Esophagus muscularis mucosa (tissue), 4 donors: ENCODE data around the gene IFITM1. TPM values are rescaled to one million over a fixed set of nuclear protein-coding genes. Genes with fewer than 3 reads are reported as not detected.
"Not testable (repeated sequence)": the region's sequence is repeated elsewhere in the genome, so short reads cannot be mapped to it uniquely, and the experiment has no call there.

Source experiments
- DNase-seq: peaks from one replicate; pipeline ENCODE4 v3.0.0-alpha.2; 2017; ENCODE audit errors: extremely low spot score
- H3K27ac ChIP-seq, 4 donors: fragments of 200-600 bp; sonication (generic); replicated peaks in 1 of 4; 1 replicate in 3 of 4; 2 replicates in 1 of 4; pipeline ENCODE4 v1.5.1; 2016 to 2019; ENCODE audit warnings: mild to moderate bottlenecking in 1 of 4
- H3K27me3 ChIP-seq, 4 donors: fragments of 200-600 bp; sonication (generic); one replicate each; pipeline versions ENCODE4 v1.5.1 to v1.6.0; 2016 to 2019
- H3K36me3 ChIP-seq, 4 donors: fragments of 200-600 bp; sonication (generic); one replicate each; pipeline ENCODE4 v1.5.1; 2016 to 2019
- H3K4me1 ChIP-seq, 4 donors: fragments of 200-600 bp; sonication (generic); one replicate each; pipeline ENCODE4 v1.5.1; 2016 to 2019
- H3K4me3 ChIP-seq, 4 donors: fragments of 200-600 bp; sonication (generic); 1 replicate in 2 of 4; 2 replicates in 2 of 4; pipeline ENCODE4 v1.5.1; 2016 to 2019; ENCODE audit warnings: mild to moderate bottlenecking in 4 of 4, moderate library complexity in 1 of 4
- H3K9me3 ChIP-seq, 4 donors: fragments of 200-600 bp; sonication (generic); 1 replicate in 3 of 4; 2 replicates in 1 of 4; pipeline ENCODE4 v1.5.1; 2016 to 2019
- EP300 ChIP-seq: sonication (generic); formaldehyde crosslinking; IDR thresholded peaks from one replicate; pipeline ENCODE4 v1.6.1; 2017; ENCODE audit warnings: antibody characterized with exemption
- POLR2A ChIP-seq: fragments of 450-650 bp; IDR thresholded peaks from one replicate; pipeline ENCODE4 v1.6.1; 2017; ENCODE audit warnings: antibody characterized with exemption, moderate library complexity, mild to moderate bottlenecking, low read depth
- POLR2AphosphoS5 ChIP-seq, 2 donors: sonication (generic); formaldehyde crosslinking; IDR thresholded peaks; one replicate each; pipeline ENCODE4 v1.6.1; 2017; ENCODE audit warnings: antibody characterized with exemption in 2 of 2
- WGBS: methylation state at CpG from one replicate; pipeline ENCODE4 v1.1.5; 2018; 5-methylcytosine and 5-hydroxymethylcytosine counted together
- intact Hi-C: fragments of 100-400 bp; cut with DNase I; formaldehyde crosslinking; loops from one replicate; pipeline ENCODE4 v1.15.1; 2023
- total RNA-seq, 4 donors: library from RNA; depleted of rRNA; stranded (reverse); fragments of >200 nt; gene quantifications; one replicate each; pipeline versions ENCODE4 v1.1.0 to v1.2.1, GENCODE V29; 2016
- TF ChIP-seq, protein P1 (sequence below), 3 experiments: fragments of 200-600 bp in 2 of 3; fragments of 450-650 bp in 1 of 3; sonication (generic) in 2 of 3; IDR thresholded peaks; one replicate each; pipeline ENCODE4 v1.5.1; 2017 to 2019; ENCODE audit warnings: antibody characterized with exemption in 3 of 3, mild to moderate bottlenecking in 2 of 3, moderate library complexity in 1 of 3

Gene IFITM1
- total RNA-seq, 4 donors from 2014 or later: 60.6 to 197 (median 171) TPM

DNA sequence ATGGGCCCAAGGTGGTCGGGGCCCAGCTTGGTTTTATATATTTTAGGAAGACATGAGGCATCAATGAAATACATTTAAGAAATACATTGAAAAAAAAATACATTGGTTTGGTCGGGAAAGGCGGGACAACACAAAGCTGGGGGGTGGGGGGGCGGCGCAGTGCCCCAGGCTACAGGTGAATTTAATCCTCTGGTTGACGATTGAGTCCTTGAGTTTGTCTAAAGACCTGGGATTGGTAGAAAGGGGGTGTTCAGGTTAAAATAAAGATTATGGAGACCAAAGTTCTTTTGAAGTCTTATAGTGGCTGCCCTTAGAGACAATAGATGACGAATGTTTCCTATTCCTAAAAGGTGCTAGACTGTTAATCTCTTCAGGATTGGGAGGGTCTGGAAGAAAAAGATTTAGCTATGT lies 3.1 kb downstream of the IFITM1 start:
- Histone ChIP-seq H3K36me3 (no peaks in the 10 kb centered on the region), H3K4me3 (peak overlapping the region; percentile 52 to 71 (median 56)), H3K9me3 (peaks cover 0 to 3% (median 0%) of the 10 kb centered on the region in 4 donors), H3K27ac (peak overlapping the region; percentile 76 to 86 (median 78)), H3K27me3 (peaks cover 0 to 19% (median 8%) of the 10 kb centered on the region in 4 donors), H3K4me1 (peaks cover 8 to 49% (median 43%) of the 10 kb centered on the region in 4 donors)
- DNase-seq: no peak
- intact Hi-C loops: no loop called here
- 74% methylated on average over 7 of the region's 7 CpGs for WGBS
- TF ChIP-seq EP300 (no peak), POLR2A (no peak), POLR2AphosphoS5 (IDR thresholded peaks at IDR 0.05) (no peak)
- TF ChIP-seq, protein P1, sequence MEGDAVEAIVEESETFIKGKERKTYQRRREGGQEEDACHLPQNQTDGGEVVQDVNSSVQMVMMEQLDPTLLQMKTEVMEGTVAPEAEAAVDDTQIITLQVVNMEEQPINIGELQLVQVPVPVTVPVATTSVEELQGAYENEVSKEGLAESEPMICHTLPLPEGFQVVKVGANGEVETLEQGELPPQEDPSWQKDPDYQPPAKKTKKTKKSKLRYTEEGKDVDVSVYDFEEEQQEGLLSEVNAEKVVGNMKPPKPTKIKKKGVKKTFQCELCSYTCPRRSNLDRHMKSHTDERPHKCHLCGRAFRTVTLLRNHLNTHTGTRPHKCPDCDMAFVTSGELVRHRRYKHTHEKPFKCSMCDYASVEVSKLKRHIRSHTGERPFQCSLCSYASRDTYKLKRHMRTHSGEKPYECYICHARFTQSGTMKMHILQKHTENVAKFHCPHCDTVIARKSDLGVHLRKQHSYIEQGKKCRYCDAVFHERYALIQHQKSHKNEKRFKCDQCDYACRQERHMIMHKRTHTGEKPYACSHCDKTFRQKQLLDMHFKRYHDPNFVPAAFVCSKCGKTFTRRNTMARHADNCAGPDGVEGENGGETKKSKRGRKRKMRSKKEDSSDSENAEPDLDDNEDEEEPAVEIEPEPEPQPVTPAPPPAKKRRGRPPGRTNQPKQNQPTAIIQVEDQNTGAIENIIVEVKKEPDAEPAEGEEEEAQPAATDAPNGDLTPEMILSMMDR (IDR thresholded peaks at IDR 0.05): no peak

DNA sequence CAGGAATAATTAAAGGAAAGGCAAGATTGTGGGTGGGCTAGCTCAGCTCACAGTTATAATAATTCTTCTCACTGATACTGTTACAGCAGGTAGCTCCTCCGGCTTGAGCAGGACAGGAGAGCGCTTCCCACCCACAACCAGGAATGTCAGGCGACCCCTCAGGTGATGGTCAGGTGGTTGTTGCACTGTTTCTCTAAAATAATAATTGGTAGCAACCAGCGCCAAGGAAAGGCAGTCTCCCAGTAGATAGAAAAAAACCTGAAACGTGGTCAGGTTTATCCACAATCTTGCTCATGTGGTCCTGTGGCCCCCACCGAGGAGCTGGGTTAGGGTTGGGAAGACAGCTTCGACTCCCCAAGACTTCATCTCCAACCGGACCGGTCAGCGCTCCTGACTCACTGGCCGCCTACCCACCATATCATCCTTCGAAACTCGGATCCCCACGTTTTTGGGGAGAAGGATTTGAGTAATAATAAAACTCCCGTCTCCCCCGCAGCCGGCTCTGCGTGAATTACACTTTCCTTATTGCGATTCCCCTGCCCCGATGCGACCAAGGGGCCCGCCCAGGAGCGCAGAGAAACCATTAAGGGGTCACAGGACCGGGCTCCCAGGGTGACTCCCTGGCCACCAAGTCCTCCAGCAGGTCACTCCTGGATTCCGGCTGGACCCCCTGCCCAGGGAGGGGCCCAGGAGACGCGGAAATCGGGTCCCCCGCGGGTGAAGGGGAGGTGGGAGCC lies 4.0 kb downstream of the IFITM1 start:
- Histone ChIP-seq H3K4me3 (peak overlapping the region; percentile 27 to 71 (median 56)), H3K4me1 (peaks cover 12 to 43% (median 37%) of the 10 kb centered on the region in 4 donors), H3K27me3 (peaks cover 0 to 19% (median 8%) of the 10 kb centered on the region in 4 donors), H3K27ac (peak overlapping the region; percentile 76 to 86 (median 78))
- WGBS: 42% methylated on average over 12 of the region's 30 CpGs
- H3K36me3 ChIP-seq, H3K9me3 ChIP-seq, DNase-seq, intact Hi-C loops: not testable (repeated sequence)

DNA sequence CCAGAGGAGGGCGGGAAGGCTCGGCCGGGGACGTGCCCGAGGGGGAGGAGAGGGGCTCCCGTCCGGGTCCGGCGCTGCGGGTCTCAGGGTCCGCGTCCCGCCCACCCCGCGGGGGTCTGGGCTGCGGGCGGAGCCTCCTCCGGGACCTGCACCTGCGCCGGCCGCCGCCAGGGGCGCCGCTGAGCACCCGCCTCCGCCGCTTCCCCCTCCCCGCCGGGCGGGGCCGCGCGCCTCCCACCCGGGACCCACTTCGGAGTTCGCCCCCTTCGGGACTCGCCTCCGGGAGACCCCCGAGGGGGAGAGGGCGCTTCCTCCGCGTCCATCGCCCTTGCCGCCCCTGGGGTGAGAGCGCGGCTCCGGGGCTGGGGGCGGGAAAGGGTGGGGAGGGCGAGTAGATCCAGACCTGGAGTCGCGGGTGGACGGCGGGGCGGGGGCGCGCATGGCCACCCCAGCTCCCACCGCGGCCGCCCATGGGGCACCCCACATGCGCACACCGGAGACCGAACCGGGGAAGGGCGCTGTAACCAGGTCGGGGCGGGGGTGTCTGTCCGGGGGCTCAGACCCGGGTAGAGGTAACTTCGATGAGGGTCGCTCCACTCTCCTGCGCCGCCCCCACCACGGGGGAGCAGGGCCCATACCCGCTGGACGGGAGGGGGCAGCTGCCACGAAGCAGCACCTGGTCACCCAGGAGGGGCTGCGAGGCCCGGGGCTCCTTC lies 4.7 kb downstream of the IFITM1 start:
- H3K36me3 ChIP-seq, DNase-seq, intact Hi-C loops, H3K9me3 ChIP-seq: not testable (repeated sequence)
- peak overlapping the region; percentile 70 to 97 (median 72) for H3K4me3 ChIP-seq
- peak overlapping the region; percentile 95 to 97 (median 96) for H3K27ac ChIP-seq
- no CpG with 5 or more reads among the region's 79 CpGs for WGBS
- peaks cover 8 to 39% (median 35%) of the 10 kb centered on the region in 4 donors for H3K4me1 ChIP-seq
- peaks cover 0 to 19% (median 8%) of the 10 kb centered on the region in 4 donors for H3K27me3 ChIP-seq

DNA sequence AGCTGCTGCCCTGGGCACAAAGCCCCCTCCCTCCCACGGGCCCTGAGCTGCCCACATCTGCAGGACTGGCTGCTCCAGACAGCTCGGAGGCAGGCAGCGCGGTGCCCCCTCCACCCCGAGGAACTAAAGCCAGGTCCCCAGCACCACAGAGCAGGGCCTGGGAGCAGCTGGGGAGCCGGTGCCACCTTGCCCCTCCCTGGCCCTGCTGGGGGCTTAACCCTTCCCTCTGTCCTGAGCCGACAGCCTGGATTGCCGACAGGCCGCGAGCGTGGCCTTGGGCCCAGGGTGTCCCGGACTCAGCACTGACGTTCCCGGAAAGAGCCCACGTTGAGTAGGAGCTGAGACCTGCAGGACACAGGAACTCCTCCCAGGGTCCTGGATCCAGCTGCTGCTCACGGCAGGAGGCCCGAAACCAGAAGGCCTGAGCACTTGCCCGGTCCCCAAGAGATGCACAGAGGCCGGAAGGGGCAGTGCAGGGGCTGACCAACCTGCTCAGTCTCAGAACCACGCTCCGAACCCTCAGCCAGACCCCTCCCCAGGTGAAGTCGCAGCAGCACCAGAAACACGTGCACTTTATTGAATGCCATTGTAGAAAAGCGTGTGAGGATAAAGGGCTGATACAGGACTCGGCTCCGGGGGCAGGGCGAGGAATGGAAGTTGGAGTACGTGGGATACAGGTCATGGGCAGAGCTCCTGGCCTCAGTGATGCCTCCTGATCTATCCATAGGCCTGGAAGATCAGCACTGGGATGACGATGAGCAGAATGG lies 5.5 kb downstream of the IFITM1 start:
- 15% methylated on average over 11 of the region's 29 CpGs for WGBS
- intact Hi-C loops, DNase-seq, H3K36me3 ChIP-seq, H3K9me3 ChIP-seq: not testable (repeated sequence)
- TF ChIP-seq POLR2AphosphoS5 (IDR thresholded peaks at IDR 0.05): peak in 1 of 2 donors; percentile 35
- TF ChIP-seq, protein P1 (IDR thresholded peaks at IDR 0.05): peak in 2 of 3 experiments; percentile 13 to 21
- H3K27me3 ChIP-seq: peaks cover 0 to 19% (median 8%) of the 10 kb centered on the region in 4 donors
- H3K4me1 ChIP-seq: peaks cover 13 to 45% (median 40%) of the 10 kb centered on the region in 4 donors
- peak overlapping the region; percentile 95 to 97 (median 96) for H3K27ac ChIP-seq
- H3K4me3 ChIP-seq: peak overlapping the region; percentile 70 to 97 (median 72)

DNA sequence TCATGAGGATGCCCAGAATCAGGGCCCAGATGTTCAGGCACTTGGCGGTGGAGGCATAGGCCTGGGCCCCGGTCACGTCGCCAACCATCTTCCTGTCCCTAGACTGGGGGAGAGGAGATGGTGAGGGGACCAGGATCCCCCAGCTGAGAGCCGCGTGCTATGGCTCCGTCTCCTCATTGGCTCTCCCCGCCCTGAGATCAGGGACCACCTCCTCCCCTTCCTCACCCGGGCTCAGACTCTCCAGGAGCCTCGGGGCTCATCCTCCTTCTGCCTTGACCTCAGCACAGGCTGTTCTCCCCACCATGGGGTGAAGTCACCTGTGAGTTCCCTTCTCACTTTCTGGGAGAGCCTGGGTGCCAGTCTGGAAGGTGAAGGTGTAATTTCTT lies 6.0 kb downstream of the IFITM1 start:
- WGBS: 0% methylated on average over 4 of the region's 10 CpGs
- DNase-seq, H3K36me3 ChIP-seq, H3K9me3 ChIP-seq, intact Hi-C loops: not testable (repeated sequence)
- peak overlapping the region; percentile 70 to 97 (median 72) for H3K4me3 ChIP-seq
- peak overlapping the region; percentile 95 to 97 (median 96) for H3K27ac ChIP-seq
- peaks cover 0 to 19% (median 8%) of the 10 kb centered on the region in 4 donors for H3K27me3 ChIP-seq
- H3K4me1 ChIP-seq: peaks cover 19 to 50% (median 45%) of the 10 kb centered on the region in 4 donors

DNA sequence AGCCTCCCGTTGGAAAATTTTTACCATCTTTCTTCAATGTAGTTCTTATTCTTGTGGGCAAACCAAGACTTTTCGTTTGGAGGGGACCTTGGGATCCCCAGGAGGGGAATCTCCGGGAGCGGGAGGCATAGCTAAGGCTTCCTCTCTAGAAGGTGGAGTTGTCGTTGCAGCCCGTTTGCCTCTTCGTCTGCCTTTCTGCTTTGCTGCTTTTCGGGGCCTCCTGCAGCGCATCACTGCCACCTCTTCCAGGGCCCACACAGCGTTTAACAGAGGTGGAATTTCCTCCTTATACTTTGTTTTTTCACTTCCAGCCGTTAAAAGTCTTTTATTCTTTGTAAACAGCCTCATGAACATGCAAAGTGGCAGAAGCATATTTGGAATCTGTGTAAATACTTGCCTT lies 10.3 kb downstream of the IFITM1 start:
- H3K4me3 ChIP-seq: no peak overlapping the region
- H3K27me3 ChIP-seq: no peaks in the 10 kb centered on the region
- H3K36me3 ChIP-seq: no peaks in the 10 kb centered on the region
- no peak for DNase-seq
- H3K9me3 ChIP-seq: no peaks in the 10 kb centered on the region
- intact Hi-C loops: no loop called here
- TF ChIP-seq POLR2AphosphoS5 (IDR thresholded peaks at IDR 0.05): no peak
- TF ChIP-seq, protein P1 (IDR thresholded peaks at IDR 0.05): no peak
- no peak for TF ChIP-seq EP300
- no peak for TF ChIP-seq POLR2A
- 65% methylated on average over 11 of the region's 11 CpGs for WGBS
- peak overlapping the region; percentile 86 to 87 (median 86) for H3K27ac ChIP-seq
- peaks cover 46 to 61% (median 52%) of the 10 kb centered on the region in 4 donors for H3K4me1 ChIP-seq
